Left lobe of liver (tissue), 2 donors: ENCODE results near the gene CDH24. TPM values are rescaled to one million over a fixed set of nuclear protein-coding genes. Genes with fewer than 3 reads are reported as not detected.

Experiments
- ATAC-seq: fragments of 200-7000 bp; cut with Tn5 transposase; one replicate; pipeline ENCODE4 v1.9.1; 2020; ENCODE audit warnings: mild to moderate bottlenecking, moderate library complexity
- DNase-seq: peaks from one replicate; pipeline ENCODE4 v3.0.0-alpha.2; 2020; ENCODE audit warnings: low spot score
- total RNA-seq: library from RNA; stranded (reverse); gene quantifications from one replicate; pipeline ENCODE4 v1.2.1, GENCODE V29; 2021
- donor health status: DM: no; HTN: no; CAD: no; lungs with moderate emphysema.
- donor health status: DM: no; HTN: yes; CAD: no.

CDH24 gene, protein sequence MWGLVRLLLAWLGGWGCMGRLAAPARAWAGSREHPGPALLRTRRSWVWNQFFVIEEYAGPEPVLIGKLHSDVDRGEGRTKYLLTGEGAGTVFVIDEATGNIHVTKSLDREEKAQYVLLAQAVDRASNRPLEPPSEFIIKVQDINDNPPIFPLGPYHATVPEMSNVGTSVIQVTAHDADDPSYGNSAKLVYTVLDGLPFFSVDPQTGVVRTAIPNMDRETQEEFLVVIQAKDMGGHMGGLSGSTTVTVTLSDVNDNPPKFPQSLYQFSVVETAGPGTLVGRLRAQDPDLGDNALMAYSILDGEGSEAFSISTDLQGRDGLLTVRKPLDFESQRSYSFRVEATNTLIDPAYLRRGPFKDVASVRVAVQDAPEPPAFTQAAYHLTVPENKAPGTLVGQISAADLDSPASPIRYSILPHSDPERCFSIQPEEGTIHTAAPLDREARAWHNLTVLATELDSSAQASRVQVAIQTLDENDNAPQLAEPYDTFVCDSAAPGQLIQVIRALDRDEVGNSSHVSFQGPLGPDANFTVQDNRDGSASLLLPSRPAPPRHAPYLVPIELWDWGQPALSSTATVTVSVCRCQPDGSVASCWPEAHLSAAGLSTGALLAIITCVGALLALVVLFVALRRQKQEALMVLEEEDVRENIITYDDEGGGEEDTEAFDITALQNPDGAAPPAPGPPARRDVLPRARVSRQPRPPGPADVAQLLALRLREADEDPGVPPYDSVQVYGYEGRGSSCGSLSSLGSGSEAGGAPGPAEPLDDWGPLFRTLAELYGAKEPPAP
- 0.43 TPM for total RNA-seq

DNA sequence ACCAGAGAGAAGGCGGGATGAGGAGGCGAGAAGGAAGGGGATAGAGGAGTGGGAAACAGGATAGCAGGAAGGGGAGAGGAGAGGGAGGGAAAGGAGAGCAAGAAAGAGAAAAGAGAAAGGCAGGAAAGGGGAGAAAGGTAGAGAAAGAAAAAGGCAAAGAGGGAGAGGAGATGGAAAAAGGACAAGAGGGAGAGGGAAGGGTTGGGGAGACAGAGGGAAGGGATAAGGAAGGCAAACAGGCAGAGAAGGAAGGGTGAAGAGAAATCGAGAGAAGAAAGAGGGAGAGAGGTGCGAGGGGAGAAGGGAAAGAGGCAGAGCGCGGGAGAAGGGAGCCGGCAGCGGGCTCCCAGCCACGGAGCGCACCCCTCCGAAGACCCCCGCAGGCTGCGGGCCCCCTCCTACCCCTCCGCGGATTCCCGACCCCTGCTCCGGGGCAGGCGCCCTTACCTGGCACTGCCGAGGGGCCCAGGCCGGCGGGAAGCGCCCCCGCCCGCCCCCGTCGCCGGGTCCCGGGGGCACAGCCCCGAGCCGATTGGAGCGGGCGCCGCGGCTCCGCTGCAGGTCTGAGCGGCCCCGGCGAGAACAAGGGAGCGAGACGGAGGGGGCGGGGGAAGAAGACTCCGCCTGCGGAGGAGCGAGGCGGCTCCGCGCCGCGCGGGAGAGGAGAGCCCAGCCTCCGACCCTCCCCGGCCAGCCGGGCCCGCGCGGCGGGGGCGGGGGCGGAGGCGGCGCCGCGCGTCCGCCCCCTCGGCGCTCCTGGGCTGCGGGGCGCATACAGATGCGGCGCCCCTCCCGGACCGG is at the start of gene CDH24:
CDH24 (minus strand) TSS at position 565 of the 801 bp plus-strand sequence. CDS start 1,787 bp downstream, outside the sequence.
- DNase-seq (peak; percentile 69), ATAC-seq (peak; percentile 71)

DNA sequence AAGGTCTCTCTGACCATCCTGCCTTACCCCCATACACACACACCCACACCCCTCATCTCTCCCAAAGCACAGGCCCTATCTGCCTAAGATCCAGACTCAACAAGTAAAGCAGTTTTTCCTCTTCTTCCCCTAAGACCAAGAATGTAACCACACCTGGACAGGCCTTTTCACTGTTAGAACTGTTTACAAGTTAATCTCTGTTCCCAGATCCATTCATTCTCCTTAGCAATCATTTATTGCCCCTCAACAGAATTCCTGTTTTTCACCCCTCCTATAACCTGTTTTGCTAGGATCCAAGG is 49.4 kb upstream of the CDH24 start:
- no peak for ATAC-seq
- DNase-seq, result no peak

DNA sequence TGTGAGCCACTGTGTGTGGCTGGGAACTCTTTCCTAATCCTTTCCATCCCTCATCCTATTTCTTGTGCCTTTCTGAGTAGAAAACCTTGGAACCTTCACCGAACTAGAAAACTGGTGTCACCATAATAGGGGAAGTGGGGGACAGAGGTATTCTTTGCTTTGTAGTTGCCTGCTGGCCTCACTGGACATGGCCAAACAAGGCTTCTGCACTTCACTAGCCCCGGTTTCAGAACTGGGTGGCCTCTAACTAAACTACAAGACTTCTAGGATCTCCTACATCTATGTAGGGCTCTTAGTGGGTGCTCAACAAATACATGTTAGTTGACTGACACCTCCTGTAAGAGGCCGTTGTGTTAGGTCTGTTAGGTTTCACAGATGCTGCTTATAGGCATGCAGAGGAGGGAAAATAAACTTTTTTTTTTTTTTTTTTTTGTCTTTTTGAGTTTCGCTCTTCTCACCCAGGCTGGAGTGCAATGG is 48.1 kb upstream of the CDH24 start:
- ATAC-seq (no peak), DNase-seq (no peak)

GRCh38 chr14:23104591-23105347 is 47.4 kb upstream of the CDH24 start, which contains the start of gene CIROP:
Gene CIROP, minus strand, starts transcription at chr14:23104989. Its CDS starts 69 bp downstream, at chr14:23104920.
- ATAC-seq (no peak), DNase-seq (no peak)

- ATAC-seq, result no peak
- peak; percentile 30 for DNase-seq
Measured at GRCh38 chr14:23104070-23104590, 46.8 kb upstream of the CDH24 start.

- ATAC-seq, result no peak
- no peak for DNase-seq
Measured at GRCh38 chr14:23103581-23103980, 46.3 kb upstream of the CDH24 start.

DNA sequence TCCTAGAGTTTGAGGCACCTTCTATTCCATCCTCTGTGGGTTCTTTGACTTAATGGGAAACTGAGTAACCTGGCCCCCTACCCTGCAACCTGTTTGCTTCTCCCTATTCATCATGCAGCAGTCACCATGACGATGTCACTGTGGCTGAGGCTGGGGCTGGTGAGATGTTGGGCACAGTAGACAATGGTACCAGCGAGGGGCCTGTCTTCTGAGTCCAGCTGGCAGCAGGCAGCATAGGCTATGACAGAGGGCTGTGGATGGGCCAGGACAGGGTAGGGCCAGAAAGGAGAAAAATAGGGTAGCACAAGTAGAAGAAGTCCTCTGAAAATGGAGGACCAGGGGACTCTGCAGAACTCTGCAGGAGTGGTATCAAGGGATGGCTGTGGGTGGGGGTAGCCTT is 45.5 kb upstream of the CDH24 start:
- ATAC-seq (no peak), DNase-seq (no peak)

- ATAC-seq, result no peak
- peak; percentile 38 for DNase-seq
Measured at GRCh38 chr14:23101986-23102625, 44.8 kb upstream of the CDH24 start.

DNA sequence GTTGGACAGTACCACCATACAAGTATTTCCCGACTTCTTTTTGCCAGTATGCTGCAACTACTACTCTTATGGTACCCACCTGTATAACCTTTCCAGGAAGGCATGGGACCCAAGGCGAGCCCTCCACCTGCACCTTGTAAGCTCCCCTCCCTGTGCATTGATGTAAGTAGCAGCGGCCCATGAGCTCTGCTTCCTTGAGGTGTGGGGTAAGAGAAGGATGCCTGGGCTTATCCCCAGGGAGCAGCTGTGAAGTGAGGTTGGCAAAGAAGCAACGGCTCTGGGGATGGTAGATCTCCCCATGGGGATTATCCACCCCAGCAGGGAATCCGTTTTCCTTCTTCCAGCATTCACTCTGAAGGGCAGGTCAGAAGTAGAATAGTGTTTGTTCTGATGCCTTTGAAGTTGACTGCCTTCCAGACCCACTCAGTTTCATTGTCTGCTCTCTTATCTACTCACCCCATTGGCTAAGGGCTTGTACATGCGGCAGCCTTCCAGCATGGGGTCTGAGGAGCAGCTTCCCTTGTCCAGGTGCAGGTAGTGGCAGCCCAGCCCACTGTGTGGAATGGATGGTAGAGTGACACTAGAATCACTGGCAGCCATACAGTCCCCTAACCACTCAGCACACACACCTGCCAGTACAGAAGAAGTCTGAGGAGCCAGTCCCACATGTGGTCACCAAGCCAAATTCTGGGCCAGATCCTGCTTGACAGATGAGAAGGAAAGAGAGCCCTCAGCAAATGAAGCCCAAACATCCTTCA is 44.1 kb upstream of the CDH24 start:
- no peak for ATAC-seq
- DNase-seq, result peak; percentile 33

DNA sequence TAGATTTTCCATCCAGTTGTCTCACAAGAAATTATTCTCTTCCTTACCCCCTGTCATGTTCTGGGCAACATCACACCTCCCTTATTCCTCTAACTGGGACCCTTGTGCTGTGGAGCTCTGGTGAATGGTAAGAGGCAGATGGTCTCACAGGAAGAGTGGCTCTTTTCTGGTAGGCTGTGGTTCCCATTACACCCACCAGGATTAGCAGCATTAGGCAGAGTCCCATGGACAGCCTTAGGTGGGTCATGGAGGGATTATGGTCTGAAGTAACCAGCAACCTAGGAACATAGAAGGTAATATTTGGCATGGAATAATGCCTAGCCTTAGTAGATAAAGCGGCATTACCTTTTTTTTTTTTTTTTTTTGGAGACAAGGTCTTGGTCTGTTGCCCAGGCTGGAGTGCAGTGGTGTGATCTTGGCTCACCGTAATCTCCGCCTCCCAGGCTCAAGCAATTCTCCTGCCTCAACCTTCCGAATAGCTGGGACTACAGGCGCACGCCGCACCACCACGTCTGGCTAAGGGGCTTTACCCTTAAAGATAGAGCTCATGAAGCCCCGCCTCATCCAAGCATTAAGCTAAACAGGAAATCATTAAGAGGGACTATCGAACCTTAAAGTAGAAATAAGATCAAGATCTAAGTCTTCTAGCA is 42.0 kb upstream of the CDH24 start:
- DNase-seq (peak; percentile 46), ATAC-seq (no peak)

DNA sequence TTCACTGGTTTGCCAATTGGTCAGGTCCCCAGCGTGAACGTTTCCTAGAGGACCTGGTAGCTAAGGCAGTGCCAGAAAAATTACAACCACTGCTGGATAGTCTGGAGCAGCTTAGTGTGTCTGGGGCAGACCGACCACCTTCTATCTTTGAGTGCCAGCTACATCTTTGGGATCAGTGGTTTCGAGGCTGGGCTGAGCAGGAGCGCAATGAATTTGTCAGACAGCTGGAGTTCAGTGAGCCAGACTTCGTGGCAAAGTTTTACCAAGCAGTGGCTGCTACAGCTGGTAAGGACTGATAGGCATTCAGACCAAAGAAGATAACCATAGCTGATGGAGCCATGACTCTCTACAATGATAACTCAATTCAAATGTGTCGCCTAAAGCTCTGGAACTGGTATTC is 40.5 kb upstream of the CDH24 start:
- DNase-seq (peak; percentile 39), ATAC-seq (no peak)

GRCh38 chr14:23095196-23096108 is 38.1 kb upstream of the CDH24 start, which contains the start of gene C14orf119:
Gene C14orf119, plus strand, starts transcription at chr14:23095505. Its CDS starts 2,154 bp downstream, at chr14:23097659.
- ATAC-seq (peak; percentile 88), DNase-seq (peak; percentile 100)

DNA sequence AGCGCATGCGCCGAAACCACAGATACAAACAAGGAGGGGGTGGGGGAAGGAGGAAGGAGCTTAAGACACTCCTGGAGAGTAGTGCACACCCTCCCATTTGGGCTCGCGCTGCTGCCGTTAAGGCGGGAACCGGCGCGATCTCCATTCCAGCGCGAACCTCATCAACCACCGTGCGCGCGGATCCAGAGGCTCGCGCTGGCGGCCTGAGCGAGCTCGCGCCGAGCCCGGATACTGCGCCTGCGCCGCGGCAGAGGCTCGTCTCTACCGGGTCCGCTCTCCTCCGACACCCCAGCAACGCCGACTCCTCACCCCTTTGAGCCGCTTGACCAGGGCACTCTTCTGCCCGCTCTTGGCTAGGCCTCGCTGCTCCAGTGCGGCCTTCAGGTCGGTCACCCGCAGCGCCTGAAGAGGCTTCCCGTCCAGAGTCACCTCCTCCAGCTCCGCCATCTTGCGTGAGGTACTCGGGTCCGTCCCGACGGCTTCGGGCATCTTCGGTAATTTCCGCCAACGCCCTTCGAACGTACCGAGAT is 37.4 kb upstream of the CDH24 start, which contains the start of gene ACIN1:
ACIN1 (minus strand) TSS at position 471 of the 530 bp plus-strand sequence; CDS start at position 447, 24 bp downstream.
- DNase-seq (no peak), ATAC-seq (peak; percentile 69)

- DNase-seq (peak; percentile 38), ATAC-seq (no peak)
Measured at GRCh38 chr14:23093991-23094665, 36.8 kb upstream of the CDH24 start.

DNA sequence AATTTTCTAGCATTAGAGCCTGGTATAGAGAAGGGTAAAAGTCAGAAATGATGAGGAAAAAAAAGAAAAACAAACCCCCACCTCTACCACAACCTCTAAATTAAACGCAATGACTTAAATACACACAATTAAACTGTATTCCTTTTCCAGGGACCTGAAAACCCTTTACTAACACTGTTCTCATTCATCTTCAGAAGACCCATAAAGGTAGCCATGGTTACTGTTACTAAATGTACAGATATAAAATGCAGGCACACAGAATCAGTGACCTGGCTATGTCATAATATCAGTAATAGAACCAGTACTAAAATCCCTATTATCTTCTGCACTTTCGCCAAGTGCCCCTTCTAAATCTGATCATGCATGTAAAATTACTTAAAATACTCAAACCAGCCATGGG is 36.2 kb upstream of the CDH24 start:
- ATAC-seq, result no peak

DNA sequence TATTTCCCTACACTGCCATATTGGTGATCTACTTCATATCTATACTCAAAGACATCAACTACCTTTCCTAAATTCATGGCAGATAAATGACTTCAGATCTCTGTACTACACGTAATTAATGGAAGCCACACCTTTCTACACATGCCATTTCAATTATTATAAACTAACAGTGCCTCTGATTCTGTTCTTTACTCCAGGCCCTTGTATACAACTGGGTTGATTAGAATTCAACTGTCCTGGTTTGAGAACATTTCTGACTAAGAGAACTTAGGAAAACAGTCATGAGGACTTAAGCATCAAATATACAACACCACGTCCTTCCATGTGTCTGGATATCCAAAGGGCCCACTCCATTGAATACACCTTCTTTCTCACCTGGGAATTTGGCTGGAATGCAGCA is 35.8 kb upstream of the CDH24 start:
- ATAC-seq, result no peak
- DNase-seq, result no peak

More for the DNA sequence above, 36.2 kb upstream of the CDH24 start:
- no peak for DNase-seq
